ENCODE results near the gene RAB17.

- no peak for TF ChIP-seq ATF3 (IDR thresholded peaks at IDR 0.05; ENCODE audit: borderline replicate concordance, extremely low read depth, low read depth, low read length)
- TF ChIP-seq POLR2AphosphoS2 (IDR thresholded peaks at IDR 0.05; ENCODE audit: low read depth, low read length) = no peak
- no peak for TF ChIP-seq MXI1 (IDR thresholded peaks at IDR 0.05; ENCODE audit: low read depth, low read length)
- TF ChIP-seq FOS (IDR thresholded peaks at IDR 0.05; ENCODE audit: borderline replicate concordance, extremely low read depth, insufficient read length) = no peak
- no peak for TF ChIP-seq CTCF (IDR thresholded peaks at IDR 0.05 in 2 of 3, conservative IDR thresholded peaks at IDR 0.05 in 1 of 3; ENCODE audit: control insufficient read depth in 2 of 3, extremely low read depth in 1 of 3, insufficient read depth in 1 of 3, low read depth in 3 of 3, low read length in 3 of 3)
- TF ChIP-seq POLR2A (IDR thresholded peaks at IDR 0.05; ENCODE audit: low read depth, low read length) = no peak
- TF ChIP-seq SUZ12 (IDR thresholded peaks at IDR 0.05; ENCODE audit: unreplicated experiment) = no peak
- TF ChIP-seq JUNB (IDR thresholded peaks at IDR 0.05) = no peak
These were observed 19.7 kb downstream of the RAB17 start for GRCh38 chr2:237570776-237571335.

Measured in GM12878 (cell line).